ENCODE data around the gene SPOPL. TPM values are rescaled to one million over a fixed set of nuclear protein-coding genes. Genes with fewer than 3 reads are reported as not detected.
A peak's percentile ranks its signal among the peaks of the same experiment; 100 is the strongest.

The SPOPL gene
- total RNA-seq, 1 donor from 2014 or later = 11.7 TPM

DNA sequence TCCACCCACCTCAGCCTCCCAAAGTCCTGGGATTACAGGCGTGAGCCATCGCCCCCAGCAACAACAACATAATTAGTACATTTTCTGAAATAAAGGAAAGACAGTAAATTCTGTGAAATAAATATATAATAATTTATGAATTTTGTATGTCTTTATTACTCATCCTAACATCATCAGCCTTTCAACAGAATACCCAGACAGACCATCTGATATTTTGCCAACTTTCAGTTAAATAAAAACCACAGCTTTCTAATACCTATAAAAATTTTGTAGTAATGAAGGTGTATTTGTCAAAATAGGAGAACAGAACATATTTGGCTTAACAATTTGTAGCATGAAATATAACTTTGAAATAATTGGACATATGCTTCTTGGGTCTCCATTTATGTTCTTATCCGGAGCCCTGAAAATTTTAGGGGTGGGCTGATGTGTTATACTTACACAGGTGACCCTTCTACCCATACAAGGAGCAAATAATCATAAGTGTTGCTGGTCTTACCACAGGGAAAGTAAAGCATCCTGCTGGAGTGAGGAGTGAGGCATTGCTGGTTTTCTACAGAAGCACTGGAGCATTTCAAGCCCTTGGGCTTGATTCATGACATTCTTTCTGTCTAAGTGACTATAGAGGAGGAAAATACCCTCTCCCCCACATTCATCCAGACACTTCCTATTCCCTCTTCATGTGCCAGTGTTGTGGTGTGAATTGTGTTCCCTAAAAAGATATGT is 99.3 kb downstream of the SPOPL start:
- no peak for DNase-seq (ENCODE audit: low read depth in 2 of 2)

DNA sequence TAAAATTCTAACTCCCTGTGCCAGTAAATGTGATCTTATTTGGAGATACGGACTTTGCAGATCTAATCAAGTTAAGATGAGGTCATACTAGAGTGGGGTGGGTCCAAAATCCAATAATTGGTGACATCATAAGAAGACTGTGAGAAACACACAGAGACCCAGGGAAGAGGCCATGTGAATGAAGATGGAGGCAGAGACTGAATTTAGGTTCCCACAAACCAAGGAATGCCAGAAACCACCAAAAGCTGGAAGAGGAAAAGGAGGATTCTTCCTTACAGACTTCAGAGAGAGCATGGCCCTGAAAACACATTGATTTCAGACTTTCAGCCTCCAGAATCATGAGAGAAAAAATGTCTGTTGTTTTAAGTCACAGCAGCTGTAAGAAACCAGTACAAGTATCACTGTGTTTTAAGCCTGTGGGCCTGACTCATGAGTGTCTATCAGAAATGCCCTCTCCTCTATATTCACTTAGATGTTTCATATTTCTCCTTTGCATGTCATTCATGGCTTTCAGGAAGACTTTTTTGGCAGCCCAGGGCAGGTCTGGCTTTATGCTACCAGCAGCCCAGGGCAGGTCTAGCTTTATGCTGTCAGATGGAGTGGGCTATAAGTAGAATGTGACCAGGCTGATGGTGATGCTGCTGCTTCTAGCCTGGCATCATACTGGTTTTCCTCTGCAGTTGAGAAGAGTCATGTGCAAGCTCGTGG is 100.0 kb downstream of the SPOPL start:
- DNase-seq (ENCODE audit: low read depth in 2 of 2) = no peak

- DNase-seq (ENCODE audit: low read depth in 2 of 2) = no peak
Observed at GRCh38 chr2:138602166-138602460, 100.5 kb downstream of the SPOPL start.

- DNase-seq (ENCODE audit: low read depth in 2 of 2) = peak; percentile 11 to 39
Observed at GRCh38 chr2:138607746-138608145, 106.2 kb downstream of the SPOPL start.

DNA sequence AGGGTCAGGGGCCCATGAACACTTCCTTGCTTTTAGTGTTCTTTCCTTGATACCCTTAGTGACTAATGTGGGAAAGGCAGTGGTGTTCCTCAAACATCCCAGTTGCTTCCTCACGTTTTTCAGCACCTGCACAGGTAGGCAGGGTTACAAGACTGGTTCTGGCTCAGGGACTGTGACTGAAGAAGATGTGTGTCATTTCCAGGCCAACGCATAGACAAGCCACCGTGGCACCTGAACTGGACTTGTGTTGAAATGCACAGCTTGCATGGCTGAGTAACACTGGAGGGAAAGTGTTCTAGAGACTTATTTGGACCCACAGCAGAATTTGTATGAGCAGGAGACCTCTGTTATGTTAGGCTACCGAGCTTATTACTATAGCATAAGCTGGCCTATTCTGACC is 107.9 kb downstream of the SPOPL start:
- DNase-seq (ENCODE audit: low read depth in 2 of 2) = no peak

DNA sequence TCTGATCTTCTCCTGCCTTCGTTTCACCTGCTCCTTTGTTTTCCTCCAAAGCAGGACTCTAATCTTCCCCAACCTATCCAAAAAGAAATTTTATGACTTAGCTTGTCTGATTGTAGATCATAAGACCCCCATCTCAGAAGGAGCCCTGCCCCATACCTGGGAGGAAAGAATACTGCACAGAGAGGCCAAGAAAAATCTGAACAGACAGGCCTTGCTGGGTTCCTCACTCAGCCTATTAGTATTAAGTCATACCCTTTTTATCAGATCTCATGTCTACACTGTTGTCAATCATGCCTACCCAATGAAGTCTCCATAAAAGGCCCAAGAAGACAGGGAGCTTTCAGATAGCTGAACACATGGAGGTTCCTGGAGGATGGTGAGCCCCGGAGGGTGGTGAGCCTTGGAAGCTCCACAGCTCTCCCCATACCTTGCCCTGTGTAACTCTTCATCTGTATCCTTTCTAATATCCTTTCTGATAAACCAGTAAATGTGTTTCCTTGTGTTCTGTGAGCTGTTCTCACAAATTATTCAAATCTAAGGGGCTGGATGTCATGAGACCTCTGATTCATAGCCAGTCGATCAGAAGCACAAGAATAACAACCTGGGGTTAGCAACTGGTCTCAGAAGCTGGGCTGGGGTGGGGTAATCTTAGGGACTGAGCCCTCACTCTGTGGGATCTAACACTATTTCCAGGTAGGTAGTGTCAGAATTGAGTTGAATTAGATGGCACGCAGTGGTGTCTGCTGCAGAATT is 108.8 kb downstream of the SPOPL start:
- DNase-seq (ENCODE audit: low read depth in 2 of 2) = no peak

DNA sequence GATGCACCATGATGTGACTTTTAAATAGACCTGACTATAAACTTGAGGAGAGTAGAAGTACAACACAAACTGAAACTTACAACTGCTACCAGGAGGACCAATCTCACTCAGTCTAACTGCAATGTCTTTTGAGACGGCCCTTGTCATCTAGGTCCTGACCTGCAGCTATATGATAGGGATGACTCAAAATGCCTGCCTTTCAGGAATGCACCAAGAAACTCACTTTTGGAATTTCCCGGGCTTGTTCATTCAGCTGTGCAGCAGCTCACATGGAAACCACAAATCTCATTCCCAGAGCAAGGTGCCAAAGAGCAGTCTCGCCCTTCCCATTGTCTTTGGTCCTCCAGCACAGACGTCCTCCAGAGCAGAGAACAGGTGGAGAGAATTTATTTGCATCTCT is 113.7 kb downstream of the SPOPL start:
- peak in 1 of 2 donors; percentile 6 for DNase-seq (ENCODE audit: low read depth in 2 of 2)

- no peak for DNase-seq (ENCODE audit: low read depth in 2 of 2)
Observed at GRCh38 chr2:138617026-138617425, 115.5 kb downstream of the SPOPL start.

GRCh38 chr2:138618971-138619370 is 117.4 kb downstream of the SPOPL start:
- no peak for DNase-seq (ENCODE audit: low read depth in 2 of 2)

- no peak for DNase-seq (ENCODE audit: low read depth in 2 of 2)
Observed at GRCh38 chr2:138620431-138620830, 118.9 kb downstream of the SPOPL start.

- DNase-seq (ENCODE audit: low read depth in 2 of 2) = no peak
Observed at GRCh38 chr2:138621139-138621538, 119.6 kb downstream of the SPOPL start.

- no peak for DNase-seq (ENCODE audit: low read depth in 2 of 2)
Observed at GRCh38 chr2:138622613-138623012, 121.0 kb downstream of the SPOPL start.

Data from lung microvascular endothelial cell (primary cell).